Mesodermal cell (in vitro differentiated cells): Measurements from ENCODE around the gene CECR2. TPM values are rescaled to one million over a fixed set of nuclear protein-coding genes. Genes with fewer than 3 reads are reported as not detected.

Source experiments
- H3K27ac ChIP-seq: 2 replicates; pipeline ENCODE4 v1.7.0; 2013; ENCODE audit warnings: mild to moderate bottlenecking, low read depth, low read length, moderate library complexity; ENCODE audit not compliant: severe bottlenecking
- H3K36me3 ChIP-seq: 2 replicates; pipeline ENCODE4 v1.7.1; 2013; ENCODE audit warnings: mild to moderate bottlenecking, low read length, moderate library complexity; ENCODE audit not compliant: control insufficient read depth, insufficient read depth
- H3K4me1 ChIP-seq: one replicate; pipeline ENCODE4 v1.7.1; 2013; ENCODE audit warnings: mild to moderate bottlenecking, low read length; ENCODE audit not compliant: insufficient read depth, control insufficient read depth, poor library complexity, severe bottlenecking
- H3K4me3 ChIP-seq: 2 replicates; pipeline ENCODE4 v1.7.0; 2013; ENCODE audit warnings: low read length, control low read depth, mild to moderate bottlenecking; ENCODE audit not compliant: insufficient read depth, poor library complexity, severe bottlenecking; ENCODE audit errors: extremely low read depth
- H3K9me3 ChIP-seq: 2 replicates; pipeline ENCODE4 v1.7.1; 2013; ENCODE audit warnings: mild to moderate bottlenecking, low read length, moderate library complexity; ENCODE audit not compliant: control insufficient read depth
- WGBS, 2 experiments: methylation state at CpG; one replicate each; pipeline ENCODE4 v1.1.5; 2013; ENCODE audit warnings: missing lambda C conversion rate in 2 of 2; ENCODE audit not compliant: insufficient coverage in 2 of 2; 5-methylcytosine and 5-hydroxymethylcytosine counted together
- polyA plus RNA-seq, 2 experiments: library from polyadenylated mRNA; stranded (reverse); fragments of 50-300 nt; gene quantifications; one replicate each; pipeline ENCODE4 v1.2.3, GENCODE V29; 2013

Gene CECR2
- polyA plus RNA-seq (2013, experiment 1 of 2) = 21.9 TPM
- 17.0 TPM for polyA plus RNA-seq (2013, experiment 2 of 2)

DNA sequence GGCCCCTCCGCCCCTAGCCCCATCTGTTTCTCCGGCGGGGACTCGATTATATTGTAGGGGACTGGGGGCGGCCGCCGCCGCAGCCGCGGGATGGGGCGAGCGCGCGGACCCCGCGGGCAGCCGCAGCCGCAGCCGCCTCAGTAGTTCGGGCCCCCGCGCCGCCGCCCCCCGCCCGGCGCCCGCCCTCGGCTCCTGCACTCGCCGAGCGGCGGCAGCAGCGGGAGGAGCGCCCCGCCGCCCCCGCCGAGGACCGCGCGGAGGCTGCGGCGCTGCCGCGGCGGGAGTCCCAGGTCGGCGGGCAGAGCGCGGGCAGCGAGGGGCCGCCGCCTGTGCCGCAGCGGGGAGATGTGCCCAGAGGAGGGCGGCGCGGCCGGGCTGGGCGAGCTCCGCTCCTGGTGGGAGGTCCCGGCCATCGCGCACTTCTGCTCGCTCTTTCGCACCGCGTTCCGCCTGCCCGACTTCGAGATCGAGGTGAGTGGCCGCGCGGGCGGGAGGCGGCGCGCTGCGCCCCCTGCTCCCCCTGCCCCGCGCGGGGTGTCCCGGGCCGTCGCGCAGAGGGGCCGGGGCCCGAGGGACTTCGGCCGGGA, at the start of gene CECR2:
CECR2 (plus strand) TSS at position 22 of the 587 bp plus-strand sequence; CDS start at position 346, 324 bp downstream.
- H3K36me3 ChIP-seq = peaks cover 5% of the 10 kb centered on the region
- peak within 1 kb of the TSS; percentile 99 for H3K27ac ChIP-seq
- 0% methylated on average over 64 to 73 of the region's 92 CpGs for WGBS, 2 experiments
- no peaks in the 10 kb centered on the region for H3K9me3 ChIP-seq
- peak within 1 kb of the TSS; percentile 93 for H3K4me3 ChIP-seq
- H3K4me1 ChIP-seq = peaks cover 7% of the 10 kb centered on the region

DNA sequence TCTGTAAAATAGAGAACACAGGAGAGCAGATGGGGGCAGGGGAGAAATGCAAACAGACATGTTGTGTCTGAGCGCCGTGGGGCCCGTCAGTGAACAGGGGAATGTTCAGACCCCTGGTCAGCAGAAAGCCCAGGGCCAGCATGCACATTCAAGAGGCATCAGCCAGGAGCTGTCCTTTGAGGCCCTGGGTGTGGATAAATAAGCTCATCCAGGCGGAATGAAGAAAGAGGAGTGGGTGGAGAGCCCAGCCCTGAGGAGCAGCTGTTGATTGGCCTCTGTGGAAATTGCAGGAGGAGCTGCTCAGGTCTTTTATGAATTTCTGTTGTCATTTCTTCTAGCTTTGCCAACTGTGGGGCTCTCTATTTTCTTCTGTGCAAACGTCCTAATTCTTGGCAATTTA, 49.7 kb upstream of the CECR2 start:
- WGBS, 2 experiments = 69 to 74% methylated on average over 3 to 5 of the region's 5 CpGs
- H3K27ac ChIP-seq = no peak overlapping the region
- H3K9me3 ChIP-seq = no peaks in the 10 kb centered on the region
- no peaks in the 10 kb centered on the region for H3K36me3 ChIP-seq
- no peaks in the 10 kb centered on the region for H3K4me1 ChIP-seq
- H3K4me3 ChIP-seq = no peak overlapping the region

DNA sequence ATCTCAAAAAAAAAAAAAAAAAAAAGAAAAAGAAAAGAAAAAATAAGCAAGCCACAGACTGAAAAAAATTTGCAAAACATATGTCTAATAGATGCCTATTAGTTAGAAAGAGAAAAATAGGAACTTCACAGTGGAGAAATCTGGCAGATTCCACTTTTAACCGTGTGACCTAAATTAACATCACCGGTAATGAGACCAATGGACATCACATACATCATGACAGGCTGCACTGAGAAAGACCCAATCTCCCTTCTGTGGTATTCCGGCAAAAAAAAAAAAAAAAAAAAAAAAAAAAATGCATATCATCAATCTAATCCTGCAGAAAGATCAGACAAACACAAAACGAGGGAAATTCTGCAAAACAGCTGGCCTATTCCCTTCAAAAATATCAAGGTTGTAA, 46.7 kb upstream of the CECR2 start:
- Histone ChIP-seq H3K27ac (no peak overlapping the region), H3K36me3 (no peaks in the 10 kb centered on the region), H3K4me1 (no peaks in the 10 kb centered on the region), H3K4me3 (no peak overlapping the region), H3K9me3 (no peaks in the 10 kb centered on the region)
- no CpG with 5 or more reads among the region's 4 CpGs for WGBS, 2 experiments

DNA sequence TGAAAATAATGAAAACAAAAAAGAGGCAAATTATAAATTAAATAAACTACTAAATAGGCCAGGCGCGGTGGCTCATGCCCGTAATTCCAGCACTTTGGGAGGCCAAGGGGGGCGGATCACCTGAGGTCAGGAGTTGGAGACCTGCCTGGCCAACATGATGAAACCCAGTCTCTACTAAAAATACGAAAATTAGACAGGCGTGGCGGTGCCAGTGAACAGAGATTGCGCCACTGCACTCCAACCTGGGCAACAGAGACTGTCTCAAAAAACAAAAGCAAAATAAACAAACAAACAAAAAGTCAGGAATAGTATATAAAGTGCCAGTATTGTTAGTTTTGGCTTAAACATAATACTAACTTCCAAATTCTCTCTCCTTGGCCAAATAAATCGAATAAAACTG, 37.6 kb upstream of the CECR2 start:
- Histone ChIP-seq H3K36me3 (no peaks in the 10 kb centered on the region), H3K9me3 (no peaks in the 10 kb centered on the region), H3K4me1 (no peaks in the 10 kb centered on the region), H3K4me3 (no peak overlapping the region), H3K27ac (no peak overlapping the region)
- WGBS, 2 experiments = 95% methylated on average over 4 to 9 of the region's 9 CpGs

DNA sequence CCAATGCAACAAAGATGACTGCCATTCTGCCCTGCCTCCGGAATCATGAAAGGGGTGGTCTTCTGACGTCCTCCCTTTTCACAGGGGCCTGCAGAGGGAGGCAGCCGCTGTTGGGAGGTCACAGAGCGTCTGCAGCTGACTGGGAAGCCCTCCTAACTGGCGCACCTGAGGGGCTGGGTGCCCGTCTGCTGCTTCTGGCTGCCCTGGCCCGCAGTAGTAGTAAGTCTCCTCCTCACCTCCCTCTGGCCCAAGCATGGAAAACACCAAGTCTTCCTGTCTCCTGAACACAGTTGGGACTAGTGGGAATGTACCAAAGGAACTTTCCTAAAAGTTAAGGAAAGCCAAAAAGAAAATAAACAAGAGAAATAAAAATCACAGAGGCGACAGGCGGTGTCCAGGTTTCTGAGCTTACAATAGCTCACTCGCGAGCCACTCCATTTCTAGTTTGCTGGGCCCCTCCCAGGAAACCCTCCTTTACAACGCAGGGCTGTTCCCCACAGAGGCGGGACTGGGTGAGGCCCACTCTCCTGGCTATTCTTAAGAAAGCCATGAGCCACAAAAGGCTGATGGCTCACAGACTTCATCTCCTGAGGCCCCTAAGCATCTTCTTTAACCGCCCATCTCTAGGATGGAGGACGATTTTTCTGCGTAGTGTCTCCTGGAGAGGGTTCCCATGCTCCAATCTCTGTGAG, 37.0 kb upstream of the CECR2 start:
- H3K27ac ChIP-seq = no peak overlapping the region
- H3K4me3 ChIP-seq = no peak overlapping the region
- 88 to 94% methylated on average over 14 of the region's 16 CpGs for WGBS, 2 experiments
- H3K36me3 ChIP-seq = no peaks in the 10 kb centered on the region
- no peaks in the 10 kb centered on the region for H3K9me3 ChIP-seq
- no peaks in the 10 kb centered on the region for H3K4me1 ChIP-seq

DNA sequence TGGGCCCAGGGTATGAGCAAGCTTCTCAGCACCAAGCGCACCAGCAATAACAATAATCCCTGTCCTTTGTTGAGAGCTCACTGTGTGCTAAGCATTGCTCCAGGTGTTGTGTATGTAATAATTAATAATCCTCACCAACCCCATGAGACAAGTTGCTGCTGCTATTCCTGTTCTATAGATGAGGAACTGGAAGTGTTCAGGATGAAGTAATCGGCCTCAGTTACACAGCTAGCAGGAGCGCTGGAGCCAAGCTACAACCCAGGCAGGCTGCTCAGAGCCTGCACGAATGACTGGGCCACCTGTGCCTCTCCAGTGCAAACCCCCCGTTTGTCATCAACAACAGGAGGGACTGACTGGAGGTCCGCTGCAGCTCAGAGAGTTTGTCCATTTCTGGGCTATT, 35.2 kb upstream of the CECR2 start:
- H3K4me3 ChIP-seq = no peak overlapping the region
- H3K36me3 ChIP-seq = no peaks in the 10 kb centered on the region
- no peaks in the 10 kb centered on the region for H3K9me3 ChIP-seq
- no peak overlapping the region for H3K27ac ChIP-seq
- peaks cover 5% of the 10 kb centered on the region for H3K4me1 ChIP-seq
- 87 to 96% methylated on average over 5 of the region's 6 CpGs for WGBS, 2 experiments

DNA sequence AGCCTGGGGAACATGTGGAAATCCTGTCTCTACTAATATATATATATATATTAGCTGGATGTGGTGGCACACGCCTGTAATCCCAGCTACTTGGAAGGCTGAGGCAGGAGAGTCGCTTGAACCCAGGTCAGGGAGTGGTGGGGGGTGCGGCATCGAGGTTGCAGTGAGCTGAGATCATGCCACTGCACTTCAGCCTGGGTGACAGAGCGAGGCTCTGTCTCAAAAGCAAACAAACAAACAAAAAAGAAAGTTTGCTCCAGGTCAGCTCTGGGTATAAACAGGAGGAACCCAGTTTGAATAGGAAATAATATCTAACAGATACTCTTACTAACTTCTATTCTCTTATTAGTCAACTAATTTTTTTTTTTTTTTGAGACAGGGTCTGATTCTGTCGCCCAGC, 34.3 kb upstream of the CECR2 start:
- 100% methylated on average over 1 of the region's 6 CpGs for WGBS, 2 experiments
- Histone ChIP-seq H3K4me1 (peaks cover 7% of the 10 kb centered on the region), H3K27ac (no peak overlapping the region), H3K4me3 (no peak overlapping the region), H3K9me3 (no peaks in the 10 kb centered on the region), H3K36me3 (no peaks in the 10 kb centered on the region)

DNA sequence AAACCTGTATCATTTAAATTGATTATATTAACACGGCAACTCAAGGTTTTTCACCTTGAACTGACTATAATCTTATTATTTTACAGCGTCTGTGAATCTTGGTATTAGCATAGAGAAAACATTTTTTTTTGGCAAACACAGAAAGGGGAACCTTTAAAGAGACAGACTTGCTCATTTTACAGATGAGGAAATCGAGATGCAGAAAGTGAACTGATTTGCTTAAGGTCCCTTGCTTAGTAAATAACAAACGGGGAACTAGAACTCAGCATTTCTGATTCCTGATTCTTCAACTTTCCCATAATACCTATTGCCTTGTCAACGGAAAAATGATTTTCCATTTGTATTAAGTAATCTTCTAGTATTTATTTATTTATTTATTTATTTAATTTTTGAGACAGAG, 33.2 kb upstream of the CECR2 start:
- no peak overlapping the region for H3K27ac ChIP-seq
- H3K9me3 ChIP-seq = no peaks in the 10 kb centered on the region
- WGBS, 2 experiments = 94 to 100% methylated on average over 1 to 2 of the region's 5 CpGs
- no peaks in the 10 kb centered on the region for H3K36me3 ChIP-seq
- no peak overlapping the region for H3K4me3 ChIP-seq
- peaks cover 7% of the 10 kb centered on the region for H3K4me1 ChIP-seq

DNA sequence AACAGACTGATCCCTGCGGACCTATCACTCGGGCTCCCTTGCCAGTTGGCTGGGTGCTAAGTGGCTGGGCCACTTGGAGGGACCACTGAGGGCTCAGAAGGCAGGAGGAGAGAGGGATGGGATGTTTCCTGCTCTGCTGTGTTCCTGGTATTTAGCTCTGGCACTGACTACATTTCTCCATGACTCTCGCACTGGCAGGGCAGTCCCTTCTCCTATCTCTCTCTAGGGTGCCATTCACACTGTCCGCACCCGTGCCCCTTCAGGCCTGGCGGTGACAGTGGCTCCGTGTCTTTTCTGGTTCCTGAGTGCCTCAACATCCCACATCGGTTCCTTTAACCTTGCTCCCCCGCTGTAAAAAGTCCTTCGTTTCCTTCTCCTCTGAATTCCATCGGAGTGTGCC, 31.6 kb upstream of the CECR2 start:
- 92 to 96% methylated on average over 10 of the region's 11 CpGs for WGBS, 2 experiments
- Histone ChIP-seq H3K36me3 (no peaks in the 10 kb centered on the region), H3K27ac (no peak overlapping the region), H3K4me3 (no peak overlapping the region), H3K4me1 (peaks cover 7% of the 10 kb centered on the region), H3K9me3 (no peaks in the 10 kb centered on the region)

DNA sequence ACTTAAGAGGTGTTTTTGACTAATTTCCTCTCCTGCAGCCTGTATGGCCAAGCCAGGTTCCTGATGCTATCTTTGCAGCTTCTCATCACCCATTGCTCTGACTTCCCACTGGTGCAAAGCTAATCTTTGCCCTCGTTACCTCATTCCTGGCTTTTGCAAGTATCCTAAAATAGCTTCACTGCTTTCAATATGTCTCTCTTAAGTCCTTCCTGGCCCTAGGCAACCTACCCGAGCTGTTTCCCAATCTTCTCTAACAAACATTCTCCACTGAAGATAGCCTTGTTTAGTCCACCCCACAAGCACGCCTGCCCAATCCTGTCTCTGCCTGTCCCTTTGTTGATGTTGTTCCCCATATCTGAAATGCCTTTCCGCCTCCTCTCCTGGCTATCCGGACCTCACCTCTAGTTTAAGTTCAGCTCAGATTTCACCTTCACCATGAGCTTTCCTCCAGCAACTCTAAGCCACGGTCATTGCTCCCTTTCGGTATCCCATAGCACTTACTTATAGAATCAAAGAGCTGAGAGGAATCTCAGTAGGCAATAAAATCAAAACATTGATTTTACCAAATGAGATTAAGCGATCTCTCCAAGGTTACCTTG, 30.1 kb upstream of the CECR2 start:
- H3K27ac ChIP-seq = no peak overlapping the region
- H3K9me3 ChIP-seq = no peaks in the 10 kb centered on the region
- H3K4me1 ChIP-seq = peaks cover 7% of the 10 kb centered on the region
- H3K4me3 ChIP-seq = no peak overlapping the region
- 73 to 78% methylated on average over 6 of the region's 8 CpGs for WGBS, 2 experiments
- H3K36me3 ChIP-seq = no peaks in the 10 kb centered on the region

DNA sequence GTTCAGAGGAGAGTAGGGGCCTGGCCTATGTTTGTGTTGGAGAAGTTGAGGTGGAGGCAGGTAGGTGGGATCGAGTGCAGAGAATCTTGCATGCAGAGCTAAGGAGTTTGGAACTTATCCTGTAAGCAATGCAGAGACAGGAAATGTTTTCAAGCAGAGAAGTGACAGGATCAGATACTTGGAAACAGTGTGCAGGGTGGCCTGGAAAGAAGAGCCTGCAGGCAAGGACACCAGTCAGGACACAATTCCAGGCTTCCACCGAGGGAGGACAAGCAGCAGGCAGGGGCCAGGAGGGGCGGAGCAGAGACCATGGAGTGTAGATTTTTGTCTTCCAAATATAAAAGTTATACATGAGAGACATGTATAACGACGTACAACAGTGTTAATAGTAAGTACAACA, 26.9 kb upstream of the CECR2 start:
- H3K9me3 ChIP-seq = no peaks in the 10 kb centered on the region
- 83 to 90% methylated on average over 3 to 4 of the region's 5 CpGs for WGBS, 2 experiments
- H3K36me3 ChIP-seq = no peaks in the 10 kb centered on the region
- peaks cover 7% of the 10 kb centered on the region for H3K4me1 ChIP-seq
- no peak overlapping the region for H3K27ac ChIP-seq
- no peak overlapping the region for H3K4me3 ChIP-seq
